ENCODE measurements around the gene DLGAP4.

DLGAP4 gene

GRCh38 chr20:36477475-36477874 lies 171.3 kb downstream of the DLGAP4 start:
- no peak for DNase-seq (ENCODE audit: low spot score)

- DNase-seq (ENCODE audit: low spot score), result no peak
Measured at GRCh38 chr20:36478137-36478905, 172.2 kb downstream of the DLGAP4 start.

GRCh38 chr20:36479938-36480337 lies 173.8 kb downstream of the DLGAP4 start:
- no peak for DNase-seq (ENCODE audit: low spot score)

- DNase-seq (ENCODE audit: low spot score), result no peak
Measured at GRCh38 chr20:36480456-36481048, 174.4 kb downstream of the DLGAP4 start.

- DNase-seq (ENCODE audit: low spot score), result no peak
Measured at GRCh38 chr20:36481380-36482043, 175.4 kb downstream of the DLGAP4 start.

- no peak for DNase-seq (ENCODE audit: low spot score)
Measured at GRCh38 chr20:36482044-36482473, 175.9 kb downstream of the DLGAP4 start.

- DNase-seq (ENCODE audit: low spot score), result no peak
Measured at GRCh38 chr20:36483209-36483918, 177.2 kb downstream of the DLGAP4 start.

- DNase-seq (ENCODE audit: low spot score), result no peak
Measured at GRCh38 chr20:36483919-36484808, 178.0 kb downstream of the DLGAP4 start.

GRCh38 chr20:36485286-36485685 lies 179.1 kb downstream of the DLGAP4 start:
- DNase-seq (ENCODE audit: low spot score), result no peak

GRCh38 chr20:36487069-36487468 lies 180.9 kb downstream of the DLGAP4 start:
- no peak for DNase-seq (ENCODE audit: low spot score)

GRCh38 chr20:36490191-36490590 lies 184.1 kb downstream of the DLGAP4 start:
- DNase-seq (ENCODE audit: low spot score), result no peak

- DNase-seq (ENCODE audit: low spot score), result peak; percentile 76
Measured at GRCh38 chr20:36491901-36492617, 185.9 kb downstream of the DLGAP4 start.

GRCh38 chr20:36493051-36493800 lies 187.1 kb downstream of the DLGAP4 start:
- DNase-seq (ENCODE audit: low spot score), result no peak

- DNase-seq (ENCODE audit: low spot score), result no peak
Measured at GRCh38 chr20:36493801-36494114, 187.6 kb downstream of the DLGAP4 start.

- no peak for DNase-seq (ENCODE audit: low spot score)
Measured at GRCh38 chr20:36496707-36497669, 190.8 kb downstream of the DLGAP4 start.

GRCh38 chr20:36497856-36498255 lies 191.7 kb downstream of the DLGAP4 start:
- no peak for DNase-seq (ENCODE audit: low spot score)

GRCh38 chr20:36498386-36499179 lies 192.4 kb downstream of the DLGAP4 start:
- DNase-seq (ENCODE audit: low spot score), result no peak

- no peak for DNase-seq (ENCODE audit: low spot score)
Measured at GRCh38 chr20:36499211-36499610, 193.1 kb downstream of the DLGAP4 start.

Measured in activated CD4-positive, alpha-beta T cell treated with anti-CD3 and anti-CD28 coated beads, Interleukin-2, Interleukin-4, amounts not matched to agents 100 ng/mL and 50 ng/mL, durations not matched to agents 16 hours and 8 hours (primary cell).